ENCODE results near the gene PTPN6.

Gene PTPN6

DNA sequence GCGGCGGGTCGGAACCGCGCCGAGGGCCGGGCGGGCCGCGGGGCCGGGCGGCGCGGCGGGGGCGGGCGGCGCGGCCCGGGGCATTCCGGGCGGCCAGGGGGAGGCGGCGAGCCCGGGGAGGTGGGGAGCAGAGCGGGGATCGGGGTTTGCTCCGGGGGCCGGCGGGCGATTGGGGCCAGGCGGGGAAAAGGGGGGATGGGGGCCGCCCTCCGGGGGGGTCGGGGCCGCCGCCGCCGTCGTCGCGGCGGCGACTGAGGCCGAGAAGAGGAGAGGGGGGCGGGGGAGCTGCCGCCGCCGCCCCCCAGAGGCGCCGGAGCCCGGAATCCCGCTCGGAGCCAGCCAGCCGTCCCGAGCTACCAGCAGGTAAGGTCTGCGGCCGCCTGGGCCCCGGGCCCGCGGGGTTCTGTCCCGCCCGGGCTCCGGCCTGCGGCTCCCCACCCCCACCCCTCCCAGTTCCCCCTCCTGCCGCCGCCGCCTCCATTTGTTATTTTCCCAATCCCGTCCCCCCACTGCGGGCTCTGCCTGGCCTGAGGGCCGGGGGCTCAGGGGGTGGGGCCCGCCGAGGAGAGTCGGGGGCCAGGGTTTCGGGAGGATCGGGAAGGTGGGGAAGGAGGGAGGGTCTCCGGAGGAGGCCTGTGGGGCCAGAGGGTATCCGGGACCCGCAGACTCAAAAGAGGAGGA, 23.0 kb upstream of the PTPN6 start:
- H3F3A ChIP-seq (ENCODE audit: control insufficient read depth, insufficient read depth), result peaks cover 5% of the 10 kb centered on the region; the same call in 1 of the 2 replicates
- H3K4me2 ChIP-seq (ENCODE audit: low read length), result peak overlapping the region; percentile 25
- H3K4me3 ChIP-seq (ENCODE audit: low read length), result peak overlapping the region; percentile 32; the same call in 1 of the 2 replicates
- H3K9me3 ChIP-seq (ENCODE audit: control insufficient read depth, insufficient read depth, low read length), result no peaks in the 10 kb centered on the region
- H3K36me3 ChIP-seq (ENCODE audit: control insufficient read depth, low read length), result no peaks in the 10 kb centered on the region
- no peak overlapping the region for H3K27ac ChIP-seq (ENCODE audit: low read depth, low read length)
- no peaks in the 10 kb centered on the region for H3K9me2 ChIP-seq (replicated peaks; ENCODE audit: control insufficient read depth, low read length)
- peaks cover 52% of the 10 kb centered on the region for H3K27me3 ChIP-seq (ENCODE audit: control insufficient read depth, low read length)
- H4K20me1 ChIP-seq (ENCODE audit: control insufficient read depth, insufficient read depth, low read depth, low read length), result no peaks in the 10 kb centered on the region
- TF ChIP-seq, protein P1, sequence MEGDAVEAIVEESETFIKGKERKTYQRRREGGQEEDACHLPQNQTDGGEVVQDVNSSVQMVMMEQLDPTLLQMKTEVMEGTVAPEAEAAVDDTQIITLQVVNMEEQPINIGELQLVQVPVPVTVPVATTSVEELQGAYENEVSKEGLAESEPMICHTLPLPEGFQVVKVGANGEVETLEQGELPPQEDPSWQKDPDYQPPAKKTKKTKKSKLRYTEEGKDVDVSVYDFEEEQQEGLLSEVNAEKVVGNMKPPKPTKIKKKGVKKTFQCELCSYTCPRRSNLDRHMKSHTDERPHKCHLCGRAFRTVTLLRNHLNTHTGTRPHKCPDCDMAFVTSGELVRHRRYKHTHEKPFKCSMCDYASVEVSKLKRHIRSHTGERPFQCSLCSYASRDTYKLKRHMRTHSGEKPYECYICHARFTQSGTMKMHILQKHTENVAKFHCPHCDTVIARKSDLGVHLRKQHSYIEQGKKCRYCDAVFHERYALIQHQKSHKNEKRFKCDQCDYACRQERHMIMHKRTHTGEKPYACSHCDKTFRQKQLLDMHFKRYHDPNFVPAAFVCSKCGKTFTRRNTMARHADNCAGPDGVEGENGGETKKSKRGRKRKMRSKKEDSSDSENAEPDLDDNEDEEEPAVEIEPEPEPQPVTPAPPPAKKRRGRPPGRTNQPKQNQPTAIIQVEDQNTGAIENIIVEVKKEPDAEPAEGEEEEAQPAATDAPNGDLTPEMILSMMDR (IDR thresholded peaks at IDR 0.05; ENCODE audit: low read depth, low read length, poor library complexity, severe bottlenecking), result no peak
- peak; percentile 93; the same call in 1 of the 2 replicates for TF ChIP-seq EZH2phosphoT487 (IDR thresholded peaks at IDR 0.05; ENCODE audit: borderline replicate concordance, low read length)
- no peaks in the 10 kb centered on the region for H3K79me2 ChIP-seq (ENCODE audit: control insufficient read depth, low read length)
- peaks cover 25% of the 10 kb centered on the region for H3K4me1 ChIP-seq (ENCODE audit: control insufficient read depth, low read length)

- TF ChIP-seq, protein P1 (IDR thresholded peaks at IDR 0.05; ENCODE audit: low read depth, low read length, poor library complexity, severe bottlenecking), result no peak
- TF ChIP-seq EZH2phosphoT487 (IDR thresholded peaks at IDR 0.05; ENCODE audit: borderline replicate concordance, low read length), result no peak
- no peaks in the 10 kb centered on the region for H3K79me2 ChIP-seq (ENCODE audit: control insufficient read depth, low read length)
- peak overlapping the region; percentile 25 for H3K4me2 ChIP-seq (ENCODE audit: low read length)
- peaks cover 18% of the 10 kb centered on the region for H3K4me1 ChIP-seq (ENCODE audit: control insufficient read depth, low read length)
- H3K9me3 ChIP-seq (ENCODE audit: control insufficient read depth, insufficient read depth, low read length), result no peaks in the 10 kb centered on the region
- no peaks in the 10 kb centered on the region for H4K20me1 ChIP-seq (ENCODE audit: control insufficient read depth, insufficient read depth, low read depth, low read length)
- H3K4me3 ChIP-seq (ENCODE audit: low read length), result peak overlapping the region; percentile 32; the same call in 1 of the 2 replicates
- H3K36me3 ChIP-seq (ENCODE audit: control insufficient read depth, low read length), result peaks cover 2% of the 10 kb centered on the region; the same call in 1 of the 2 replicates
- H3K27ac ChIP-seq (ENCODE audit: low read depth, low read length), result no peak overlapping the region
- peaks cover 5% of the 10 kb centered on the region; the same call in 1 of the 2 replicates for H3F3A ChIP-seq (ENCODE audit: control insufficient read depth, insufficient read depth)
- no peaks in the 10 kb centered on the region for H3K9me2 ChIP-seq (replicated peaks; ENCODE audit: control insufficient read depth, low read length)
- peaks cover 52% of the 10 kb centered on the region for H3K27me3 ChIP-seq (ENCODE audit: control insufficient read depth, low read length)
Observed at GRCh38 chr12:6928703-6929407, 22.3 kb upstream of the PTPN6 start.

- H3K9me3 ChIP-seq (ENCODE audit: control insufficient read depth, insufficient read depth, low read length), result no peaks in the 10 kb centered on the region
- peaks cover 9% of the 10 kb centered on the region for H3K4me1 ChIP-seq (ENCODE audit: control insufficient read depth, low read length)
- no peaks in the 10 kb centered on the region for H3K79me2 ChIP-seq (ENCODE audit: control insufficient read depth, low read length)
- peaks cover 50% of the 10 kb centered on the region for H3K27me3 ChIP-seq (ENCODE audit: control insufficient read depth, low read length)
- H3K9me2 ChIP-seq (replicated peaks; ENCODE audit: control insufficient read depth, low read length), result no peaks in the 10 kb centered on the region
- H3K4me2 ChIP-seq (ENCODE audit: low read length), result no peak overlapping the region
- H3K4me3 ChIP-seq (ENCODE audit: low read length), result no peak overlapping the region
- TF ChIP-seq, protein P1 (IDR thresholded peaks at IDR 0.05; ENCODE audit: low read depth, low read length, poor library complexity, severe bottlenecking), result no peak
- TF ChIP-seq EZH2phosphoT487 (IDR thresholded peaks at IDR 0.05; ENCODE audit: borderline replicate concordance, low read length), result no peak
- no peaks in the 10 kb centered on the region for H4K20me1 ChIP-seq (ENCODE audit: control insufficient read depth, insufficient read depth, low read depth, low read length)
- peaks cover 2% of the 10 kb centered on the region; the same call in 1 of the 2 replicates for H3K36me3 ChIP-seq (ENCODE audit: control insufficient read depth, low read length)
- peaks cover 5% of the 10 kb centered on the region; the same call in 1 of the 2 replicates for H3F3A ChIP-seq (ENCODE audit: control insufficient read depth, insufficient read depth)
- H3K27ac ChIP-seq (ENCODE audit: low read depth, low read length), result no peak overlapping the region
Observed at GRCh38 chr12:6929466-6930452, 21.4 kb upstream of the PTPN6 start.

Data from DOHH2 (cell line).